Neural progenitor cell (in vitro differentiated cells): ENCODE data around the gene PSME3IP1.

ENCODE experiments used
- CTCF ChIP-seq: fragments of 200-600 bp; sonication (generic); IDR thresholded peaks from 2 replicates; pipeline ENCODE4 v1.5.1; 2017; ENCODE audit warnings: antibody characterized with exemption, mild to moderate bottlenecking
- EZH2 ChIP-seq: fragments of 200-600 bp; sonication (generic); IDR thresholded peaks from 2 replicates; pipeline ENCODE4 v1.6.1; 2017; ENCODE audit warnings: antibody characterized with exemption, mild to moderate bottlenecking, moderate library complexity

GRCh38 chr16:57166451-57166850, 19.4 kb downstream of the PSME3IP1 start:
- TF ChIP-seq EZH2 (no peak), CTCF (no peak)
